DMS114 treated with DMSO at 0.1 percent for 48 hours (cell line): ENCODE measurements around the gene GPC6.

Experiments
- DNase-seq: peaks from one replicate; lab custom pipeline; 2025; ENCODE audit not compliant: unreplicated experiment; lab: John Stamatoyannopoulos, UW

GPC6 gene

GRCh38 chr13:94140027-94140426, 913.4 kb downstream of the GPC6 start:
- DNase-seq = no peak

GRCh38 chr13:94140511-94140910, 913.9 kb downstream of the GPC6 start:
- DNase-seq = no peak

GRCh38 chr13:94143624-94144350, 917.2 kb downstream of the GPC6 start:
- DNase-seq = no peak

GRCh38 chr13:94145966-94146365, 919.4 kb downstream of the GPC6 start:
- DNase-seq = no peak

GRCh38 chr13:94153586-94153985, 927.0 kb downstream of the GPC6 start:
- DNase-seq = no peak

- DNase-seq = no peak
Observed at GRCh38 chr13:94154367-94154766, 927.8 kb downstream of the GPC6 start.

- DNase-seq = no peak
Observed at GRCh38 chr13:94157705-94158218, 931.2 kb downstream of the GPC6 start.

GRCh38 chr13:94160875-94161274, 934.3 kb downstream of the GPC6 start:
- DNase-seq = no peak

GRCh38 chr13:94162289-94162688, 935.7 kb downstream of the GPC6 start:
- DNase-seq = no peak

- DNase-seq = no peak
Observed at GRCh38 chr13:94163535-94163934, 936.9 kb downstream of the GPC6 start.

- DNase-seq = no peak
Observed at GRCh38 chr13:94168783-94169453, 942.3 kb downstream of the GPC6 start.

GRCh38 chr13:94169454-94170144, 943.0 kb downstream of the GPC6 start:
- no peak for DNase-seq

- DNase-seq = no peak
Observed at GRCh38 chr13:94170145-94170571, 943.6 kb downstream of the GPC6 start.

GRCh38 chr13:94172416-94172815, 945.8 kb downstream of the GPC6 start:
- no peak for DNase-seq

- DNase-seq = no peak
Observed at GRCh38 chr13:94173312-94173854, 946.8 kb downstream of the GPC6 start.

GRCh38 chr13:94174009-94174408, 947.4 kb downstream of the GPC6 start:
- no peak for DNase-seq

GRCh38 chr13:94175076-94175475, 948.5 kb downstream of the GPC6 start:
- DNase-seq = no peak

- DNase-seq = no peak
Observed at GRCh38 chr13:94176561-94176960, 950.0 kb downstream of the GPC6 start.

- no peak for DNase-seq
Observed at GRCh38 chr13:94177041-94177440, 950.4 kb downstream of the GPC6 start.

- no peak for DNase-seq
Observed at GRCh38 chr13:94178625-94179244, 952.1 kb downstream of the GPC6 start.

GRCh38 chr13:94181461-94182107, 955.0 kb downstream of the GPC6 start:
- no peak for DNase-seq
